Measurements from ENCODE around the gene C19orf47.

Gene C19orf47

DNA sequence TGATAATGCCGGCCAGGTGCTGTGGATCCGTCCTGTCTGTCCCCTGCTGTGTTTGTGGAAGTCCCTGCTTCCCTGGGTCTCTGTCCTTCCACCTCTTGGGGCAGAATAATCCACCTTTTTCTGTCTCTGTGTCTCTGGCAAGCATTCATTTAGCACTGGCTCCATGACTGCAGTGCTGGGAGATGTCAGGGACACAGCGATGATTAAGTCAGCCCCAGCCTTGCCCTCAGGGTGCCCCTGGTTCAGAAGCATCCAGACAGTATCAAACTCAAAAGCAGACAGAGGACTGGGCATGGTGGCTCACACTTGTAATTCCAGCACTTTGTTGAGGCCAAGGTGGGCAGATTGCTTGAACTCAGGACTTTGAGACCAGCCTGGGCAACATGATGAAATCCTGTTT, 40.3 kb upstream of the C19orf47 start:
- H4K20me1 ChIP-seq (ENCODE audit: low read depth, low read length), result no peaks in the 10 kb centered on the region
- H3K9me2 ChIP-seq (replicated peaks; ENCODE audit: insufficient read depth, low read length), result no peaks in the 10 kb centered on the region
- H3K9me3 ChIP-seq (ENCODE audit: insufficient read depth, low read length), result no peaks in the 10 kb centered on the region
- no peaks in the 10 kb centered on the region for H3F3A ChIP-seq (ENCODE audit: insufficient read depth)
- H3K9ac ChIP-seq (ENCODE audit: low read length), result no peak overlapping the region
- no peaks in the 10 kb centered on the region for H3K27me3 ChIP-seq (ENCODE audit: low read length)
- no peaks in the 10 kb centered on the region for H3K79me2 ChIP-seq (ENCODE audit: insufficient read depth, low read length)
- TF ChIP-seq, protein P1, sequence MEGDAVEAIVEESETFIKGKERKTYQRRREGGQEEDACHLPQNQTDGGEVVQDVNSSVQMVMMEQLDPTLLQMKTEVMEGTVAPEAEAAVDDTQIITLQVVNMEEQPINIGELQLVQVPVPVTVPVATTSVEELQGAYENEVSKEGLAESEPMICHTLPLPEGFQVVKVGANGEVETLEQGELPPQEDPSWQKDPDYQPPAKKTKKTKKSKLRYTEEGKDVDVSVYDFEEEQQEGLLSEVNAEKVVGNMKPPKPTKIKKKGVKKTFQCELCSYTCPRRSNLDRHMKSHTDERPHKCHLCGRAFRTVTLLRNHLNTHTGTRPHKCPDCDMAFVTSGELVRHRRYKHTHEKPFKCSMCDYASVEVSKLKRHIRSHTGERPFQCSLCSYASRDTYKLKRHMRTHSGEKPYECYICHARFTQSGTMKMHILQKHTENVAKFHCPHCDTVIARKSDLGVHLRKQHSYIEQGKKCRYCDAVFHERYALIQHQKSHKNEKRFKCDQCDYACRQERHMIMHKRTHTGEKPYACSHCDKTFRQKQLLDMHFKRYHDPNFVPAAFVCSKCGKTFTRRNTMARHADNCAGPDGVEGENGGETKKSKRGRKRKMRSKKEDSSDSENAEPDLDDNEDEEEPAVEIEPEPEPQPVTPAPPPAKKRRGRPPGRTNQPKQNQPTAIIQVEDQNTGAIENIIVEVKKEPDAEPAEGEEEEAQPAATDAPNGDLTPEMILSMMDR (IDR thresholded peaks at IDR 0.05; ENCODE audit: insufficient read depth, low read length, poor library complexity, severe bottlenecking), result no peak
- no peak for TF ChIP-seq EZH2phosphoT487 (conservative IDR thresholded peaks at IDR 0.05; ENCODE audit: low read length)
- no peak overlapping the region for H3K4me2 ChIP-seq (ENCODE audit: low read depth, low read length, poor library complexity, severe bottlenecking)
- no peak overlapping the region for H3K4me3 ChIP-seq (ENCODE audit: insufficient read depth, low read length, poor library complexity, severe bottlenecking)
- H3K27ac ChIP-seq (ENCODE audit: low read depth, low read length), result no peak overlapping the region
- no peak overlapping the region for H2AFZ ChIP-seq (ENCODE audit: low read depth, low read length, severe bottlenecking)
- no peaks in the 10 kb centered on the region for H3K36me3 ChIP-seq (ENCODE audit: low read length)

DNA sequence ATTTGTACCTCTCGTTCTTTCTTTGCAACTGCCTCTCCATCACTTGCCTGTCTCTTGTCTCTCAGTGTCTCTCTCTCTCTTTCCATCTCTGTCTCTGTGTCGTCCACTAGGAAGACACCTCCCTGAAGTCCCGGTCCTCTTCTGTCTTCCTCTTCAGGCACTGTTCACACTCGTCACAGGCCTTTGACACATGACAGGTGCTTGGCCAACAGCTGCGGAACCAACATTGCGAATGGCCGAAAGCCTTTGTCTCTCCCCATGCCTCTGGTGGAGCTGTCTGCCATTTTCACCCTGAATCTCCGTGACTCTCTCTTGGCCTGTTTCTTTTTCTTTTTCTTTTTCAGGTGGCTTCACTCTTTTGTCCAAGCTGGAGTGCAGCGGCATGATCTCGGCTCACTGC, 39.0 kb upstream of the C19orf47 start:
- no peak overlapping the region for H3K9ac ChIP-seq (ENCODE audit: low read length)
- H3K9me3 ChIP-seq (ENCODE audit: insufficient read depth, low read length), result no peaks in the 10 kb centered on the region
- no peaks in the 10 kb centered on the region for H3K27me3 ChIP-seq (ENCODE audit: low read length)

DNA sequence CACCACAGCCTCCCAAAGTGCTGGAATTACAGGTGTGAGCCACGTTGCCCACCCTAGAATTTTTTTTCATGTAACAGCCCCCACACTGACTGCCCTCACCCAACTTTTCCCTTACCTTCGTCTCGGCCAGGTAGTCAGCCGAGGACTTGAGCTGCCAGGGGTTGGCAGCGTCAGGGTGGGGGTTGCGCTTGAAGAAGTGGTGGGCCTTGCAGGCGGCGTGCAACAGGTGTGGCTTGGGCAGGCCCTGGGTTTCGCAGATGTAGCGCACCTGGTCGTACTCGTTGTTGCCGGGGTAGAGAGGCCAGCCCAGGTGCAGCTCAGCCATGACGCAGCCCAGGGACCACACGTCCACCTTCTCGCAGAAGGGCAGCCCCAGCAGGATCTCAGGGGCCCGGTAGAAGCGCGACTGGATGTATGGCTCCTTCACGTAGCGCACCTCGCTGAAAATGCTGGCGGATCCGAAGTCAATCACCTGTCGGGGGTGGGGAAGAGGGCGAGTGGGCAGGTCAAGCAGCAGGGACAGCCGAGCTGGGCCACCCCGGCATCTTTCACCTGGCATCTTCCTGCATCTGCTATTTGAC, 35.6 kb upstream of the C19orf47 start:
- Histone ChIP-seq H4K20me1 (ENCODE audit: low read depth, low read length) (no peaks in the 10 kb centered on the region), H3K36me3 (ENCODE audit: low read length) (no peaks in the 10 kb centered on the region), H3K9ac (ENCODE audit: low read length) (no peak overlapping the region), H3K4me3 (ENCODE audit: insufficient read depth, low read length, poor library complexity, severe bottlenecking) (no peak overlapping the region), H3F3A (ENCODE audit: insufficient read depth) (no peaks in the 10 kb centered on the region), H3K9me3 (ENCODE audit: insufficient read depth, low read length) (no peaks in the 10 kb centered on the region), H3K27ac (ENCODE audit: low read depth, low read length) (no peak overlapping the region), H3K27me3 (ENCODE audit: low read length) (no peaks in the 10 kb centered on the region), H3K79me2 (ENCODE audit: insufficient read depth, low read length) (no peaks in the 10 kb centered on the region), H3K9me2 (replicated peaks; ENCODE audit: insufficient read depth, low read length) (no peaks in the 10 kb centered on the region), H3K4me2 (ENCODE audit: low read depth, low read length, poor library complexity, severe bottlenecking) (no peak overlapping the region), H2AFZ (ENCODE audit: low read depth, low read length, severe bottlenecking) (no peak overlapping the region)
- TF ChIP-seq, protein P1 (IDR thresholded peaks at IDR 0.05; ENCODE audit: insufficient read depth, low read length, poor library complexity, severe bottlenecking), result no peak
- no peak for TF ChIP-seq EZH2phosphoT487 (conservative IDR thresholded peaks at IDR 0.05; ENCODE audit: low read length)

More for the DNA sequence above, 39.0 kb upstream of the C19orf47 start:
- H3F3A ChIP-seq (ENCODE audit: insufficient read depth), result no peaks in the 10 kb centered on the region
- H3K4me2 ChIP-seq (ENCODE audit: low read depth, low read length, poor library complexity, severe bottlenecking), result no peak overlapping the region
- TF ChIP-seq, protein P1 (IDR thresholded peaks at IDR 0.05; ENCODE audit: insufficient read depth, low read length, poor library complexity, severe bottlenecking), result no peak
- no peak for TF ChIP-seq EZH2phosphoT487 (conservative IDR thresholded peaks at IDR 0.05; ENCODE audit: low read length)
- no peak overlapping the region for H3K27ac ChIP-seq (ENCODE audit: low read depth, low read length)
- H3K9me2 ChIP-seq (replicated peaks; ENCODE audit: insufficient read depth, low read length), result no peaks in the 10 kb centered on the region
- H3K36me3 ChIP-seq (ENCODE audit: low read length), result no peaks in the 10 kb centered on the region
- H4K20me1 ChIP-seq (ENCODE audit: low read depth, low read length), result no peaks in the 10 kb centered on the region
- H3K79me2 ChIP-seq (ENCODE audit: insufficient read depth, low read length), result no peaks in the 10 kb centered on the region
- no peak overlapping the region for H3K4me3 ChIP-seq (ENCODE audit: insufficient read depth, low read length, poor library complexity, severe bottlenecking)
- no peak overlapping the region for H2AFZ ChIP-seq (ENCODE audit: low read depth, low read length, severe bottlenecking)

Measured in SU-DHL-6 (cell line).